ENCODE results near the gene SLCO1A2. TPM values are rescaled to one million over a fixed set of nuclear protein-coding genes. Genes with fewer than 3 reads are reported as not detected.
A peak's percentile ranks its signal among the peaks of the same experiment; 100 is the strongest.

Gene SLCO1A2
- total RNA-seq, 2 donors from 2014 or later, result not detected

- Histone ChIP-seq H3K27me3 (no peaks in the 10 kb centered on the region), H3K27ac (no peak overlapping the region), H3K36me3 (no peaks in the 10 kb centered on the region), H3K4me1 (no peaks in the 10 kb centered on the region), H3K9me3 (peaks cover 0 to 8% of the 10 kb centered on the region in 2 donors), H3K4me3 (no peak overlapping the region)
- no peak for DNase-seq (ENCODE audit: low spot score)
- TF ChIP-seq, protein P1, sequence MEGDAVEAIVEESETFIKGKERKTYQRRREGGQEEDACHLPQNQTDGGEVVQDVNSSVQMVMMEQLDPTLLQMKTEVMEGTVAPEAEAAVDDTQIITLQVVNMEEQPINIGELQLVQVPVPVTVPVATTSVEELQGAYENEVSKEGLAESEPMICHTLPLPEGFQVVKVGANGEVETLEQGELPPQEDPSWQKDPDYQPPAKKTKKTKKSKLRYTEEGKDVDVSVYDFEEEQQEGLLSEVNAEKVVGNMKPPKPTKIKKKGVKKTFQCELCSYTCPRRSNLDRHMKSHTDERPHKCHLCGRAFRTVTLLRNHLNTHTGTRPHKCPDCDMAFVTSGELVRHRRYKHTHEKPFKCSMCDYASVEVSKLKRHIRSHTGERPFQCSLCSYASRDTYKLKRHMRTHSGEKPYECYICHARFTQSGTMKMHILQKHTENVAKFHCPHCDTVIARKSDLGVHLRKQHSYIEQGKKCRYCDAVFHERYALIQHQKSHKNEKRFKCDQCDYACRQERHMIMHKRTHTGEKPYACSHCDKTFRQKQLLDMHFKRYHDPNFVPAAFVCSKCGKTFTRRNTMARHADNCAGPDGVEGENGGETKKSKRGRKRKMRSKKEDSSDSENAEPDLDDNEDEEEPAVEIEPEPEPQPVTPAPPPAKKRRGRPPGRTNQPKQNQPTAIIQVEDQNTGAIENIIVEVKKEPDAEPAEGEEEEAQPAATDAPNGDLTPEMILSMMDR (IDR thresholded peaks at IDR 0.05), result no peak
Measured at GRCh38 chr12:21324551-21324950, 10.2 kb downstream of the SLCO1A2 start.

DNA sequence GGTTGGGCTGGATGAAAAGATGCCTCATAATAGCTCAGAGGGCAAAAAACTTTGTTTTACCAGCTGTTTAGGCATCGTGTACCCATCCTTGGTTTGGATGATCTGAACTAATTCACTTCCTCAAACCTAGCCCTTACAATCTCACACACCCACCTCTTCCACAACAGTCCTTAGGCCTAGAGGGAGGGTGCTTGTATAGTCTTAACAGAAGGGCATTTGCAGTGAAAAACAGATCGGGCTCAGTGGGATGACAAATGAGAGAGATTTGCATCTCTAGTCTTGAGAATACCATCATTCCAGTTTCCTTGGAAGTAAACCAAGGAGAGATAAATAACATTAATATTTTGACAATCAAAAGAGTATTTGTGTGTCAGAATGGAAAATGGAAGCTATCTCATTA, 11.0 kb downstream of the SLCO1A2 start:
- TF ChIP-seq, protein P1 (IDR thresholded peaks at IDR 0.05), result no peak
- no peaks in the 10 kb centered on the region for H3K27me3 ChIP-seq
- no peaks in the 10 kb centered on the region for H3K4me1 ChIP-seq
- no peak overlapping the region for H3K4me3 ChIP-seq
- H3K27ac ChIP-seq, result no peak overlapping the region
- no peaks in the 10 kb centered on the region for H3K36me3 ChIP-seq
- DNase-seq (ENCODE audit: low spot score), result no peak
- H3K9me3 ChIP-seq, result peaks cover 0 to 8% of the 10 kb centered on the region in 2 donors

DNA sequence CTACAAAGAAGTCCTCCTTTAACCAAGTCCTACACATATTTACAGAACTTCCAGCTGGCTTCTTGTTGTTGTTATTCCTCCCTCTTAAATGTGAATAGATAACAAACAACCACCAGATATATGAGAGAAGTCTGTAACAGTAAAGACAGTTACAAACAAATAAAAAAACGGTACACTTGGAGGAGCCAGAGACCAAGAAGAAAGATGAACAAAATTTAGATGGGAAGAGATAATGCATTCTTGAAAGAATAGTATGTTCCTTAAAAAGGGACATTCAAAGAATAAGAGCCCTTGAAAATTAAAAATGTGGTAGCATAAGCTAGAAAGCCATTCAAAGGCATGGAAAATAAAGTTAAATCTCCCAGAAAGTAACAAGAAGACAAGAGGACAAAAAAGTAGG, 25.9 kb downstream of the SLCO1A2 start:
- Histone ChIP-seq H3K27me3 (no peaks in the 10 kb centered on the region), H3K4me3 (no peak overlapping the region), H3K27ac (no peak overlapping the region), H3K36me3 (no peaks in the 10 kb centered on the region), H3K4me1 (no peaks in the 10 kb centered on the region), H3K9me3 (no peaks in the 10 kb centered on the region)
- TF ChIP-seq, protein P1 (IDR thresholded peaks at IDR 0.05), result no peak
- DNase-seq (ENCODE audit: low spot score), result no peak

GRCh38 chr12:21305661-21306060, 29.1 kb downstream of the SLCO1A2 start:
- Histone ChIP-seq H3K4me1 (no peaks in the 10 kb centered on the region), H3K27ac (no peak overlapping the region), H3K4me3 (no peak overlapping the region), H3K9me3 (no peaks in the 10 kb centered on the region), H3K27me3 (no peaks in the 10 kb centered on the region), H3K36me3 (no peaks in the 10 kb centered on the region)
- DNase-seq (ENCODE audit: low spot score), result no peak
- TF ChIP-seq, protein P1 (IDR thresholded peaks at IDR 0.05), result no peak

GRCh38 chr12:21300632-21301031, 34.1 kb downstream of the SLCO1A2 start:
- DNase-seq (ENCODE audit: low spot score), result no peak
- Histone ChIP-seq H3K9me3 (no peaks in the 10 kb centered on the region), H3K4me1 (no peaks in the 10 kb centered on the region), H3K27ac (no peak overlapping the region), H3K27me3 (no peaks in the 10 kb centered on the region), H3K36me3 (no peaks in the 10 kb centered on the region), H3K4me3 (no peak overlapping the region)
- TF ChIP-seq, protein P1 (IDR thresholded peaks at IDR 0.05), result no peak

- H3K36me3 ChIP-seq, result no peaks in the 10 kb centered on the region
- no peaks in the 10 kb centered on the region for H3K27me3 ChIP-seq
- TF ChIP-seq, protein P1 (IDR thresholded peaks at IDR 0.05), result peak; percentile 3 to 73
- H3K4me1 ChIP-seq, result no peaks in the 10 kb centered on the region
- no peak for DNase-seq (ENCODE audit: low spot score)
- H3K9me3 ChIP-seq, result no peaks in the 10 kb centered on the region
- H3K4me3 ChIP-seq, result no peak overlapping the region
- H3K27ac ChIP-seq, result no peak overlapping the region
Measured at GRCh38 chr12:21296751-21297406, 37.8 kb downstream of the SLCO1A2 start.

Data from right atrium auricular region (tissue), 2 donors.